ENCODE measurements around the gene ARF3. TPM values are rescaled to one million over a fixed set of nuclear protein-coding genes. Genes with fewer than 3 reads are reported as not detected.

ARF3 gene
- total RNA-seq, 1 experiment from 2014 or later = 263 TPM

GRCh38 chr12:48993787-48994186 is 36.5 kb upstream of the ARF3 start:
- no peaks in the 10 kb centered on the region for H3K79me1 ChIP-seq (ENCODE audit: insufficient read depth, low read depth, low read length, poor library complexity, severe bottlenecking)
- H2BK12ac ChIP-seq (ENCODE audit: insufficient read length, low read depth, low read length) = no peak overlapping the region
- no peak overlapping the region for H2BK20ac ChIP-seq (ENCODE audit: low read depth, low read length, poor library complexity, severe bottlenecking)
- H2BK5ac ChIP-seq (ENCODE audit: insufficient read length, low read length) = no peak overlapping the region
- H3K14ac ChIP-seq (ENCODE audit: insufficient read depth, low read length) = no peak overlapping the region
- Mint-ChIP-seq H3K27ac (no peak overlapping the region), H3K9me3 (0 out of 5 replicates have a peak, but pooled peaks cover 0 to 4% of the 10 kb centered on the region in 2 experiments), H3K4me1 (peaks cover 8 to 29% of the 10 kb centered on the region in 2 experiments), H3K4me3 (no peak overlapping the region), H3K36me3 (ENCODE audit: insufficient read depth in 1 of 3, low read depth in 3 of 3) (no peaks in the 10 kb centered on the region; a peak in 1 of 7 replicates), H3K27me3 (ENCODE audit: low read depth) (peaks cover 78% of the 10 kb centered on the region)
- H3K79me2 ChIP-seq (ENCODE audit: insufficient read depth, low read length) = no peaks in the 10 kb centered on the region
- no peak overlapping the region for H4K8ac ChIP-seq (replicated peaks; ENCODE audit: insufficient read length, low read depth, low read length)
- no peak overlapping the region for H3K18ac ChIP-seq (ENCODE audit: insufficient read length, low read depth, low read length)
- H3K9ac ChIP-seq (ENCODE audit: extremely low read depth, insufficient read length, low read length) = no peak overlapping the region
- no peak overlapping the region for H2BK15ac ChIP-seq (ENCODE audit: low read depth, low read length)
- H4K91ac ChIP-seq (ENCODE audit: insufficient read length, low read depth, low read length) = no peak overlapping the region
- no CpG with 5 or more reads among the region's 3 CpGs for WGBS (ENCODE audit: extremely low coverage, insufficient read length, low lambda C conversion rate)
- no peak overlapping the region for H3K4ac ChIP-seq (ENCODE audit: low read depth, low read length)
- no peak overlapping the region for H3T11ph ChIP-seq (ENCODE audit: low read length)
- peaks cover 41% of the 10 kb centered on the region; the same call in 1 of the 2 replicates for H3K27me3 ChIP-seq (ENCODE audit: insufficient read depth, low read length)
- H2AK5ac ChIP-seq (ENCODE audit: insufficient read length, low read length) = no peak overlapping the region
- no peak overlapping the region for H2BK120ac ChIP-seq (ENCODE audit: low read depth, low read length, poor library complexity, severe bottlenecking)
- DNase-seq = no peak
- no peaks in the 10 kb centered on the region for H4K20me1 ChIP-seq (ENCODE audit: control insufficient read depth, insufficient read depth, insufficient read length)
- no peak overlapping the region for H3K27ac ChIP-seq (ENCODE audit: insufficient read length, low read depth, low read length)
- no peak for TF ChIP-seq CTCF (conservative IDR thresholded peaks at IDR 0.05)
- H2AFZ ChIP-seq (ENCODE audit: low read length) = no peak overlapping the region
- no peaks in the 10 kb centered on the region for H3K4me1 ChIP-seq (ENCODE audit: insufficient read depth, low read length)
- H3K56ac ChIP-seq (ENCODE audit: insufficient read length, low read depth, low read length) = no peak overlapping the region
- H3K4me2 ChIP-seq (ENCODE audit: insufficient read depth, insufficient read length, low read length) = no peak overlapping the region
- no peak overlapping the region for H3K23ac ChIP-seq (ENCODE audit: insufficient read length, low read depth, low read length)
- no peaks in the 10 kb centered on the region for H3K9me3 ChIP-seq (ENCODE audit: control insufficient read depth, low read depth, low read length)
- H3K23me2 ChIP-seq (ENCODE audit: insufficient read length, low read depth, low read length, poor library complexity, severe bottlenecking) = peaks cover 17% of the 10 kb centered on the region
- no peak overlapping the region for H4K5ac ChIP-seq (ENCODE audit: insufficient read length, low read depth, low read length)
